GM19099 (cell line): ENCODE results near the gene PTPN18.

Experiments
- POLR2A ChIP-seq: IDR thresholded peaks from 3 replicates; pipeline ENCODE4 v1.6.1; 2011; ENCODE audit warnings: low read depth; ENCODE audit not compliant: insufficient read length; ENCODE audit errors: extremely low read depth

Gene PTPN18

GRCh38 chr2:130355578-130356431 lies at the start of gene PTPN18:
PTPN18 (plus strand) TSS chr2:130356056; CDS start chr2:130356108, 52 bp downstream.
- TF ChIP-seq POLR2A, result peak; percentile 58

GRCh38 chr2:130307850-130308249 lies 48.0 kb upstream of the PTPN18 start:
- TF ChIP-seq POLR2A, result no peak

GRCh38 chr2:130310881-130311280 lies 45.0 kb upstream of the PTPN18 start:
- TF ChIP-seq POLR2A, result no peak

- TF ChIP-seq POLR2A, result no peak
These were observed 42.0 kb upstream of the PTPN18 start for GRCh38 chr2:130313812-130314334.

GRCh38 chr2:130314377-130314776 lies 41.5 kb upstream of the PTPN18 start:
- TF ChIP-seq POLR2A, result no peak

GRCh38 chr2:130316596-130316995 lies 39.3 kb upstream of the PTPN18 start:
- TF ChIP-seq POLR2A, result no peak

GRCh38 chr2:130318906-130319305 lies 37.0 kb upstream of the PTPN18 start:
- no peak for TF ChIP-seq POLR2A

- TF ChIP-seq POLR2A, result no peak
These were observed 36.3 kb upstream of the PTPN18 start for GRCh38 chr2:130319536-130319935.

- TF ChIP-seq POLR2A, result no peak
These were observed 27.9 kb upstream of the PTPN18 start for GRCh38 chr2:130327703-130328527.

- TF ChIP-seq POLR2A, result no peak
These were observed 27.1 kb upstream of the PTPN18 start for GRCh38 chr2:130328710-130329109.

GRCh38 chr2:130332271-130333073 lies 23.4 kb upstream of the PTPN18 start:
- TF ChIP-seq POLR2A, result no peak

GRCh38 chr2:130334026-130334425 lies 21.8 kb upstream of the PTPN18 start:
- TF ChIP-seq POLR2A, result no peak

GRCh38 chr2:130335226-130335625 lies 20.6 kb upstream of the PTPN18 start:
- TF ChIP-seq POLR2A, result no peak

- TF ChIP-seq POLR2A, result no peak
These were observed 19.5 kb upstream of the PTPN18 start for GRCh38 chr2:130336150-130336876.
